ENCODE results near the gene COL19A1.

COL19A1 gene

DNA sequence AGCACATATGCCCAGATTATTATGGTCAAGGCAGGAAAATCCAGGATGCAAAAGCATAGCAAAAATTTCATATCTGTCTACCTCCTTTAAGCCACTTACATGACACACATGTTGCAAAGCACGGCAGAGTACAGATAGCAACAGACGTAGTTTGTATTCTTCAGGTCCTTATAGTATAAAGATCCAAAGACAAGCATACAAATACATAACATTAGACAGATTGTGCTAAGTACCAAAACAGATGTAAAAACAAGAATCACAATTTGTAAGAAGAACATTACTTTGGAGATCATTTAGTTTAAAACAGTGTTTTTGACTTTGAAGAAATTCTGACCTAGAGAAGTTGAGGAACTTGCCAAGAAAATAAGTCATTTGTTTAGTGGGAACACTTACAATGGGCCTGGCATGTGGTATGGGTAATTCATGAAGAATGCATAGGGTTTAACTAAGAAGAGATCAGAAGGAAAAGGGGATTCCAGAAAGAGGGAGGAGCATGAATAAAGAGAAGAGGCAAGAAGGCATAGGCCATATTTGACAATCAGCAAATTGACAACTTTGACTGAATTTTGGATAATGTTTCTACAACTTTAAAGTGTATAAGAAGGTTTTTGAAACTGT is 39.0 kb upstream of the COL19A1 start:
- H3K27ac ChIP-seq, result no peak overlapping the region
- H3K9me3 ChIP-seq (replicated peaks in 1 of 11), result no peaks in the 10 kb centered on the region
- no peak overlapping the region for H3K4me3 ChIP-seq
- no peak overlapping the region for H3K4me2 ChIP-seq
- H4K20me1 ChIP-seq, result no peaks in the 10 kb centered on the region
- H3K4me1 ChIP-seq, result no peaks in the 10 kb centered on the region
- no peak for TF ChIP-seq Cebpa-rat (IDR thresholded peaks at IDR 0.05)
- H3K9ac ChIP-seq, result no peak overlapping the region
- H3K27me3 ChIP-seq, result no peaks in the 10 kb centered on the region
- H3K36me3 ChIP-seq, result no peaks in the 10 kb centered on the region

DNA sequence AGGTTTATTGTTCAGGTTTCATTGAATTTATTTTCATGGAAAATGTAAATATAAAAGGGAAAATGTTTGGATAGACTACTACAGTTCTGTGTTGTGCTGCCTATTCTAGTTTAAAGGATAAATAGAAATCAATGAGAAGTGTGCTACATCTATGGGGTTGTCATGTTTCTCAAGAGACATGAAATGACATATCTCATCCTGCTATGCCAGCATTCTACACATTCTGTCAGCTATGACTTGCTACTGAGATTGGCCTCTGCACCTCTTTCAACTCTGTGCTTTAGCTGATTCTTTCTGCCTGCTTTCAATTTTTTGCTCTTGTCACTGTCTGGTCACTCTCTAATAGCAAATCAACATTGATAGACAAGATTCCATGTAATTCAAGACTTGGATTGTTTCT is 33.8 kb upstream of the COL19A1 start:
- Histone ChIP-seq H3K36me3 (no peaks in the 10 kb centered on the region), H3K4me2 (no peak overlapping the region), H3K27me3 (no peaks in the 10 kb centered on the region), H3K4me3 (no peak overlapping the region), H4K20me1 (no peaks in the 10 kb centered on the region), H3K27ac (no peak overlapping the region), H3K9ac (no peak overlapping the region), H3K9me3 (replicated peaks in 1 of 11) (no peaks in the 10 kb centered on the region), H3K4me1 (peaks cover 0 to 5% (median 2%) of the 10 kb centered on the region in 10 experiments; a peak in 4 of 20 replicates)
- no peak for TF ChIP-seq Cebpa-rat (IDR thresholded peaks at IDR 0.05)

GRCh38 chr6:69835414-69836179 is 30.8 kb upstream of the COL19A1 start:
- Histone ChIP-seq H3K9ac (no peak overlapping the region), H3K27me3 (no peaks in the 10 kb centered on the region), H3K4me3 (no peak overlapping the region), H3K36me3 (no peaks in the 10 kb centered on the region), H3K9me3 (replicated peaks in 1 of 11) (no peaks in the 10 kb centered on the region), H3K27ac (no peak overlapping the region), H3K4me1 (peaks cover 0 to 6% (median 2%) of the 10 kb centered on the region in 10 experiments; a peak in 4 of 20 replicates), H4K20me1 (no peaks in the 10 kb centered on the region), H3K4me2 (no peak overlapping the region)
- TF ChIP-seq Cebpa-rat (IDR thresholded peaks at IDR 0.05), result no peak

DNA sequence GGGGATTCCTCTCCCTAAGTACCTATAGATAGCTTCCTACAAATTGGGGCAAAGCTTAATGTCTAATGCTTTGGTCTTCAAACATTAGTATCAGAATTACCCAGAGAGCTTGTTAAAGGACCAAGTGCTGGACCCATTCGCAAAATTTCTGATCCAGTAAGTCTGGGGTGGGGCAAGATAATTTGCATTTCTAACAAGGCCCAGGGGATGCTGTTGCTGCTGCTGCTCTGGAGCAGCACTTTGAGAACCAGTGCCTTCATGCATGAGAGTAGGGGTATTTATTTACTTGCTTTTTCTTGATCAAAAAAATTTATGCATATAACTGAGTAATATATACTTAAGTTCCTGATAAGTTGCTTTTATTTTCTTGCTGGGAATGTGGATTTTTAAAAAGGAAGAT is 24.5 kb upstream of the COL19A1 start:
- Histone ChIP-seq H3K27ac (no peak overlapping the region), H3K4me2 (no peak overlapping the region), H4K20me1 (no peaks in the 10 kb centered on the region), H3K9ac (no peak overlapping the region), H3K36me3 (no peaks in the 10 kb centered on the region), H3K4me3 (no peak overlapping the region), H3K27me3 (no peaks in the 10 kb centered on the region), H3K4me1 (peaks cover 0 to 6% (median 2%) of the 10 kb centered on the region in 10 experiments; a peak in 4 of 20 replicates), H3K9me3 (replicated peaks in 1 of 11) (no peaks in the 10 kb centered on the region)
- no peak for TF ChIP-seq Cebpa-rat (IDR thresholded peaks at IDR 0.05)

- Histone ChIP-seq H3K27ac (no peak overlapping the region), H3K4me3 (no peak overlapping the region), H3K9me3 (replicated peaks in 1 of 11) (no peaks in the 10 kb centered on the region), H4K20me1 (no peaks in the 10 kb centered on the region), H3K4me1 (no peaks in the 10 kb centered on the region), H3K9ac (no peak overlapping the region), H3K36me3 (no peaks in the 10 kb centered on the region), H3K27me3 (no peaks in the 10 kb centered on the region), H3K4me2 (no peak overlapping the region)
- no peak for TF ChIP-seq Cebpa-rat (IDR thresholded peaks at IDR 0.05)
Observed at GRCh38 chr6:69843189-69843588, 23.2 kb upstream of the COL19A1 start.

DNA sequence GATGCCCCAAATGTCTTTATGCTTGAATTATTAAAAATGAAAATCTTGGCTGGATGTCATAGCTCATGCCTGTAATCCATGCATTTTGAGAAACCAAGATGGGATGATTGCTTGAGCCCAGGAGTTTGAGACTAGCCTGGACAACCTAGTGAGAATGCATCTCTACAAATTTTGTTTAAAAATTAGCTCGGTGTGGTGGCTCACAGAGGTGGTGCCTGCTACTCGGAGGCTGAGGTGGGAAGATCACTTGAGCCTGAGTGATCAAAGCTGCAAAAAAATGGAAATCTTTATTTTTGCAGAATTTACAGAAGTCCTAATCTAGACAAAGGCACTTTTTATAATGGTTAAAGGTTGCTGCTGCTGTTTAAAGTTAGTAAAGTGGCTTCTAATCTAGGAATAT is 20.0 kb upstream of the COL19A1 start:
- Histone ChIP-seq H3K27ac (no peak overlapping the region), H3K4me3 (no peak overlapping the region), H3K9me3 (replicated peaks in 1 of 11) (no peaks in the 10 kb centered on the region), H3K36me3 (no peaks in the 10 kb centered on the region), H3K4me1 (no peaks in the 10 kb centered on the region), H3K9ac (no peak overlapping the region), H3K4me2 (no peak overlapping the region), H3K27me3 (no peaks in the 10 kb centered on the region), H4K20me1 (no peaks in the 10 kb centered on the region)
- TF ChIP-seq Cebpa-rat (IDR thresholded peaks at IDR 0.05), result no peak

- Histone ChIP-seq H3K27ac (no peak overlapping the region), H3K27me3 (no peaks in the 10 kb centered on the region), H3K36me3 (no peaks in the 10 kb centered on the region), H3K9ac (no peak overlapping the region), H3K9me3 (replicated peaks in 1 of 11) (no peaks in the 10 kb centered on the region), H3K4me3 (no peak overlapping the region), H4K20me1 (no peaks in the 10 kb centered on the region), H3K4me2 (no peak overlapping the region), H3K4me1 (no peaks in the 10 kb centered on the region)
- no peak for TF ChIP-seq Cebpa-rat (IDR thresholded peaks at IDR 0.05)
Observed at GRCh38 chr6:69846770-69847491, 19.4 kb upstream of the COL19A1 start.

DNA sequence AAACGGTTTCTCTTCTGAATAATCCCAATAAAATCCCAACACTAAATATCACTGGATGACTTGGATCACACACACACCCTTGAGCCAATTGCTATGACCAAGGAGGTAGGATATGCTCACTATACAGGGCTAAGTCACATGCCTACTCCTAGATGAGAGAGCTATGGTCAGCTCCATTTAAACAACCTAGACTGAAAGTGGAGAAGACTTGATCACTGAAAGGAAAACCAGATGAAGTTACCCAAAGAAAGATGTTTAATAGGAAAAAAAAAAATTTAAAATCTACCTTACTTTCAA is 18.9 kb upstream of the COL19A1 start:
- Histone ChIP-seq H3K27ac (no peak overlapping the region), H3K4me3 (no peak overlapping the region), H4K20me1 (no peaks in the 10 kb centered on the region), H3K9ac (no peak overlapping the region), H3K36me3 (no peaks in the 10 kb centered on the region), H3K4me2 (no peak overlapping the region), H3K4me1 (no peaks in the 10 kb centered on the region), H3K9me3 (replicated peaks in 1 of 11) (no peaks in the 10 kb centered on the region), H3K27me3 (no peaks in the 10 kb centered on the region)
- TF ChIP-seq Cebpa-rat (IDR thresholded peaks at IDR 0.05), result no peak

GRCh38 chr6:69848552-69848951 is 17.8 kb upstream of the COL19A1 start:
- Histone ChIP-seq H4K20me1 (no peaks in the 10 kb centered on the region), H3K9ac (no peak overlapping the region), H3K4me1 (no peaks in the 10 kb centered on the region), H3K9me3 (replicated peaks in 1 of 11) (no peaks in the 10 kb centered on the region), H3K36me3 (no peaks in the 10 kb centered on the region), H3K27me3 (no peaks in the 10 kb centered on the region), H3K4me2 (no peak overlapping the region), H3K4me3 (no peak overlapping the region), H3K27ac (no peak overlapping the region)
- no peak for TF ChIP-seq Cebpa-rat (IDR thresholded peaks at IDR 0.05)

- Histone ChIP-seq H3K4me2 (no peak overlapping the region), H3K27ac (no peak overlapping the region), H3K27me3 (no peaks in the 10 kb centered on the region), H3K4me3 (no peak overlapping the region), H4K20me1 (no peaks in the 10 kb centered on the region), H3K4me1 (no peaks in the 10 kb centered on the region), H3K36me3 (no peaks in the 10 kb centered on the region), H3K9ac (no peak overlapping the region), H3K9me3 (replicated peaks in 1 of 11) (no peaks in the 10 kb centered on the region)
- TF ChIP-seq Cebpa-rat (IDR thresholded peaks at IDR 0.05), result no peak
Observed at GRCh38 chr6:69852706-69853105, 13.7 kb upstream of the COL19A1 start.
